Caco-2 (cell line): ENCODE data around the gene FOXN4. TPM values are rescaled to one million over a fixed set of nuclear protein-coding genes. Genes with fewer than 3 reads are reported as not detected.

Experiments
- BruUV-seq: library from RNA; stranded (reverse); fragments of 400-500 nt; replicated peaks from 2 replicates; lab custom pipeline; 2021; lab: Mats Ljungman, UMichigan
- CTCF ChIA-PET: fragments of 300-600 bp; sonication (Branson Sonifier 250); formaldehyde crosslinking; loops from one replicate; lab custom pipeline; 2022; ENCODE audit warnings: antibody characterized with exemption; lab: Charles Lee
- POLR2A ChIA-PET: fragments of 300-600 bp; sonication (Branson Sonifier 250); formaldehyde crosslinking; loops from one replicate; lab custom pipeline; 2022; ENCODE audit warnings: antibody characterized with exemption; lab: Charles Lee
- DNase-seq, 2 experiments: peaks; one replicate each; pipeline versions ENCODE4 v3.0.0 to v3.0.0-alpha.2; 2020 to 2022
- H3K27me3 ChIP-seq: replicated peaks from 2 replicates; pipeline ENCODE4 v1.6.0; 2011; ENCODE audit warnings: low read length; ENCODE audit not compliant: control insufficient read depth, insufficient read depth
- H3K36me3 ChIP-seq: 2 replicates; pipeline ENCODE4 v1.5.1; 2011; ENCODE audit warnings: low read length; ENCODE audit not compliant: control insufficient read depth, insufficient read depth
- H3K4me1 ChIP-seq: fragments of 250-450 bp; sonication (Bioruptor Pico); 2 replicates; pipeline ENCODE4 v1.5.1; 2020; ENCODE audit warnings: mild to moderate bottlenecking
- H3K4me3 ChIP-seq: 2 replicates; pipeline ENCODE4 v1.5.1; 2011; ENCODE audit warnings: low read depth, mild to moderate bottlenecking, control low read depth, low read length
- H3K9me3 ChIP-seq: fragments of 250-450 bp; sonication (Bioruptor Pico); 2 replicates; pipeline ENCODE4 v1.5.1; 2020; ENCODE audit warnings: mild to moderate bottlenecking, moderate library complexity
- H3K27ac Mint-ChIP-seq: one replicate; pipeline ENCODE4 v1.8.0; 2022; ENCODE audit warnings: mixed read lengths; ENCODE audit not compliant: unreplicated experiment
- H3K27me3 Mint-ChIP-seq: one replicate; pipeline ENCODE4 v1.8.0; 2022; ENCODE audit warnings: mixed read lengths; ENCODE audit not compliant: insufficient read depth, unreplicated experiment
- H3K36me3 Mint-ChIP-seq: one replicate; pipeline ENCODE4 v1.8.0; 2022; ENCODE audit warnings: mild to moderate bottlenecking, mixed read lengths; ENCODE audit not compliant: insufficient read depth, unreplicated experiment
- H3K4me1 Mint-ChIP-seq: one replicate; pipeline ENCODE4 v1.8.0; 2022; ENCODE audit warnings: low read depth, mixed read lengths; ENCODE audit not compliant: unreplicated experiment
- H3K4me3 Mint-ChIP-seq: one replicate; pipeline ENCODE4 v1.8.0; 2022; ENCODE audit warnings: mild to moderate bottlenecking, moderate library complexity, mixed read lengths; ENCODE audit not compliant: unreplicated experiment
- H3K9me3 Mint-ChIP-seq: one replicate; pipeline ENCODE4 v1.8.0; 2022; ENCODE audit warnings: mixed read lengths; ENCODE audit not compliant: unreplicated experiment
- intact Hi-C: fragments of 100-400 bp; cut with micrococcal nuclease; formaldehyde crosslinking; loops from one replicate; pipeline ENCODE4 v1.10.0; 2022; ENCODE audit not compliant: unreplicated experiment
- total RNA-seq: library from RNA; stranded (reverse); gene quantifications from 2 replicates; pipeline ENCODE4 v1.2.3, GENCODE V29; 2022
- TF ChIP-seq, protein P1 (sequence below), 2 experiments: fragments of 200-600 bp in 1 of 2; IDR thresholded peaks; 1 replicate in 1 of 2; 2 replicates in 1 of 2; pipeline versions ENCODE4 v1.5.1 to v1.8.0; 2011 to 2022; ENCODE audit warnings: antibody characterized with exemption in 1 of 2, control low read depth in 1 of 2, inconsistent platforms in 1 of 2, low read depth in 1 of 2, low read length in 1 of 2, mild to moderate bottlenecking in 1 of 2, moderate library complexity in 1 of 2; ENCODE audit not compliant: insufficient read depth in 1 of 2, severe bottlenecking in 1 of 2, unreplicated experiment in 1 of 2

FOXN4 gene
- total RNA-seq, 1 experiment from 2014 or later = 0.95 TPM

DNA sequence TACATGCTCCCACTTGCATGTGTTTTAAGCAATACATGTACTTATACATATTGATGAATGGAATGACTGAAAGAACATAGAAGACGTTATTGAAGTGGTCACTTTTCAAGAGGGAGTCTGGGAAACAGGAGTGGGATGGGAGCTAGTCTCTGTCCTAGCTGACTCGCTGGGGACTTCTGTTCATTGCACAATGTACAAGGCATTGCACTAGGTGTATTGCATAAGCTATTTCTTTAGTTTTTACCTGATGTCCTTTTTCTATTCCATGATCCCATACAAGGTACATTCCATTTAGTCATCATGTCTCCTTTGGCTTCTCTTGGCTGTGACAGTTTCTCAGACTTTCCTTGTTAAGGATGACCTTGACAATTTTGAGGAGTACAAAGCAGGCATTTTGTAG lies 34.6 kb upstream of the FOXN4 start:
- Histone ChIP-seq H3K4me1 (no peaks in the 10 kb centered on the region), H3K4me3 (no peak overlapping the region), H3K27me3 (no peaks in the 10 kb centered on the region), H3K9me3 (peaks cover 5% of the 10 kb centered on the region; the same call in 1 of the 2 replicates), H3K36me3 (no peaks in the 10 kb centered on the region)
- TF ChIP-seq, protein P1, sequence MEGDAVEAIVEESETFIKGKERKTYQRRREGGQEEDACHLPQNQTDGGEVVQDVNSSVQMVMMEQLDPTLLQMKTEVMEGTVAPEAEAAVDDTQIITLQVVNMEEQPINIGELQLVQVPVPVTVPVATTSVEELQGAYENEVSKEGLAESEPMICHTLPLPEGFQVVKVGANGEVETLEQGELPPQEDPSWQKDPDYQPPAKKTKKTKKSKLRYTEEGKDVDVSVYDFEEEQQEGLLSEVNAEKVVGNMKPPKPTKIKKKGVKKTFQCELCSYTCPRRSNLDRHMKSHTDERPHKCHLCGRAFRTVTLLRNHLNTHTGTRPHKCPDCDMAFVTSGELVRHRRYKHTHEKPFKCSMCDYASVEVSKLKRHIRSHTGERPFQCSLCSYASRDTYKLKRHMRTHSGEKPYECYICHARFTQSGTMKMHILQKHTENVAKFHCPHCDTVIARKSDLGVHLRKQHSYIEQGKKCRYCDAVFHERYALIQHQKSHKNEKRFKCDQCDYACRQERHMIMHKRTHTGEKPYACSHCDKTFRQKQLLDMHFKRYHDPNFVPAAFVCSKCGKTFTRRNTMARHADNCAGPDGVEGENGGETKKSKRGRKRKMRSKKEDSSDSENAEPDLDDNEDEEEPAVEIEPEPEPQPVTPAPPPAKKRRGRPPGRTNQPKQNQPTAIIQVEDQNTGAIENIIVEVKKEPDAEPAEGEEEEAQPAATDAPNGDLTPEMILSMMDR (IDR thresholded peaks at IDR 0.05; ENCODE audit: insufficient read depth in 1 of 2, low read depth in 1 of 2, low read length in 1 of 2, severe bottlenecking in 1 of 2, unreplicated experiment in 1 of 2) = no peak
- no TSS peak for BruUV-seq
- no peaks in the 10 kb centered on the region for H3K9me3 Mint-ChIP-seq
- intact Hi-C loops = no loop called here
- no peaks in the 10 kb centered on the region for H3K4me1 Mint-ChIP-seq
- ChIA-PET CTCF (no interaction called here), POLR2A (no interaction called here)
- no peak overlapping the region for H3K27ac Mint-ChIP-seq
- no peak for DNase-seq
- no peak overlapping the region for H3K4me3 Mint-ChIP-seq
- H3K27me3 Mint-ChIP-seq = peaks cover 4% of the 10 kb centered on the region
- no peaks in the 10 kb centered on the region for H3K36me3 Mint-ChIP-seq

DNA sequence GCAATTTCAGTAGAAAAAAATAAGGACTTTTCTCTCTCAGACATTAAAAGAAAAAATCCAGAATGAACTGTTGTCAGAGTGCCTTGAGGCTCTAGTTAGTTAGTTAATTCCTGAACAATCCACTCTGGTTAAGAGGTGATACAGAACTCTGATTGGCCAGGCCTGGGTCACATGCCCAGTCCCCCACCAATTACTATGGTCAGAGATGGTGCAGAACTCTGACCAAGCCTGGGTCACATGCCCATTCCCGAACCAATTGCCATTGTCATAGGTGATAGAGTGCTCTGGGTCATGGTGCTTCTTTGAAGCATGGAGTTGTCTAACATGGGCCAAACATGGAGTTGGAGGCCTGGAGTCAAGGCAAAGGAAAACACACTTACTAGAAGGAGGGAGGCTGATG lies 27.5 kb upstream of the FOXN4 start:
- TF ChIP-seq, protein P1 (IDR thresholded peaks at IDR 0.05; ENCODE audit: insufficient read depth in 1 of 2, low read depth in 1 of 2, low read length in 1 of 2, severe bottlenecking in 1 of 2, unreplicated experiment in 1 of 2) = no peak
- Histone ChIP-seq H3K4me3 (no peak overlapping the region), H3K9me3 (peaks cover 5% of the 10 kb centered on the region; the same call in 1 of the 2 replicates), H3K36me3 (no peaks in the 10 kb centered on the region), H3K4me1 (no peaks in the 10 kb centered on the region), H3K27me3 (no peaks in the 10 kb centered on the region)
- intact Hi-C loops = no loop called here
- ChIA-PET CTCF (no interaction called here), POLR2A (no interaction called here)
- Mint-ChIP-seq H3K4me1 (no peaks in the 10 kb centered on the region), H3K27ac (no peak overlapping the region), H3K36me3 (no peaks in the 10 kb centered on the region), H3K9me3 (no peaks in the 10 kb centered on the region), H3K4me3 (no peak overlapping the region), H3K27me3 (peaks cover 7% of the 10 kb centered on the region)
- no TSS peak for BruUV-seq
- DNase-seq = no peak

DNA sequence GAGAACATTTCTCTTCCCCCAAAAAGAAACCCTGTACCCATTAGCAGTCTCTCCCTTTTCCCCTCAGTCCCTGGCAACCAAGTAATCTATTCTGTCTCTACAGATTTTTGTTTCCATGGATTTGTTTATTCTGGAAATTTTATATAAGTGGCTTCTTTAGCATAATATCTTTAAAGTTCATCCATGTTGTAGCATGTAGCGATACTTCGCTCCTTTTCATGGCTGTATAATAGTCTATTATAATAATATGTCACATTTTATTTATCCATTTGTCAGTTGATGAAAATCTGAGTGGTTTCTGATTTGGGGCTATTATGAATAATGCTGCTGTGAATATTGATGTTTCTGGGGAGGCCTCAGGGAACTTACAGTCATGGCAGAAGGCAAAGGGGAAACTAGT lies 25.8 kb upstream of the FOXN4 start:
- H3K9me3 ChIP-seq = peaks cover 5% of the 10 kb centered on the region; the same call in 1 of the 2 replicates
- Mint-ChIP-seq H3K27ac (no peak overlapping the region), H3K27me3 (peaks cover 7% of the 10 kb centered on the region), H3K4me1 (no peaks in the 10 kb centered on the region), H3K9me3 (no peaks in the 10 kb centered on the region), H3K4me3 (no peak overlapping the region), H3K36me3 (no peaks in the 10 kb centered on the region)
- no TSS peak for BruUV-seq
- no peaks in the 10 kb centered on the region for H3K27me3 ChIP-seq
- H3K4me1 ChIP-seq = no peaks in the 10 kb centered on the region
- TF ChIP-seq, protein P1 (IDR thresholded peaks at IDR 0.05; ENCODE audit: insufficient read depth in 1 of 2, low read depth in 1 of 2, low read length in 1 of 2, severe bottlenecking in 1 of 2, unreplicated experiment in 1 of 2) = no peak
- H3K4me3 ChIP-seq = no peak overlapping the region
- H3K36me3 ChIP-seq = no peaks in the 10 kb centered on the region
- ChIA-PET POLR2A (no interaction called here), CTCF (no interaction called here)
- no peak for DNase-seq
- intact Hi-C loops = no loop called here
